ENCODE measurements around the gene HRAS.

- no peak for TF ChIP-seq CTCF (conservative IDR thresholded peaks at IDR 0.05)
- no peak for TF ChIP-seq EZH2 (IDR thresholded peaks at IDR 0.05; ENCODE audit: low read depth)
Measured at GRCh38 chr11:538431-539051, 3.2 kb upstream of the HRAS start.
